ENCODE measurements around the gene RBPMS2.

- TF ChIP-seq CTCF (IDR thresholded peaks at IDR 0.05) (peak; percentile 81 to 96 (median 88)), POLR2A (IDR thresholded peaks at IDR 0.05) (no peak), EP300 (IDR thresholded peaks at IDR 0.05) (no peak)
Observed at GRCh38 chr15:64731012-64731804, 44.2 kb downstream of the RBPMS2 start.
